H1 (cell line): ENCODE measurements around the gene CYP2C19.

Experiments used
- CEBPB ChIP-seq: IDR thresholded peaks from 2 replicates; pipeline ENCODE4 v1.6.1; 2012; ENCODE audit warnings: low read depth, low read length
- CHD2 ChIP-seq: IDR thresholded peaks from 2 replicates; pipeline ENCODE4 v1.6.1; 2012; ENCODE audit warnings: low read length, improper control_type of control experiment
- CTCF ChIP-seq, 3 experiments: IDR thresholded peaks; 1 replicate in 2 of 3; 2 replicates in 1 of 3; pipeline versions ENCODE4 v1.5.1 to v1.6.1; 2011; ENCODE audit warnings: low read length in 3 of 3, mild to moderate bottlenecking in 3 of 3, inconsistent platforms in 2 of 3, low read depth in 1 of 3, moderate library complexity in 1 of 3; ENCODE audit not compliant: insufficient read depth in 1 of 3; ENCODE audit errors: control extremely low read depth in 1 of 3
- MAFK ChIP-seq: IDR thresholded peaks from 2 replicates; pipeline ENCODE4 v1.6.1; 2012; ENCODE audit warnings: low read depth, mild to moderate bottlenecking, improper control_type of control experiment, low read length
- POLR2A ChIP-seq, 2 experiments: IDR thresholded peaks; 1 replicate in 1 of 2; 2 replicates in 1 of 2; pipeline ENCODE4 v1.6.1; 2011; ENCODE audit warnings: low read depth in 2 of 2, low read length in 2 of 2, mild to moderate bottlenecking in 2 of 2; ENCODE audit errors: control extremely low read depth in 1 of 2
- RAD21 ChIP-seq, 2 experiments: IDR thresholded peaks in 1 of 2; conservative IDR thresholded peaks in 1 of 2; 2 replicates each; pipeline ENCODE4 v1.6.1; 2011; ENCODE audit warnings: low read depth in 2 of 2, low read length in 2 of 2, improper control_type of control experiment in 1 of 2, inconsistent platforms in 1 of 2, mild to moderate bottlenecking in 1 of 2, moderate library complexity in 1 of 2
- TAF1 ChIP-seq: IDR thresholded peaks from 2 replicates; pipeline ENCODE4 v1.6.1; 2011; ENCODE audit warnings: mild to moderate bottlenecking, low read depth, low read length

GRCh38 chr10:94859086-94859485 lies 96.6 kb downstream of the CYP2C19 start:
- TF ChIP-seq CEBPB: no peak
- no peak for TF ChIP-seq CTCF (IDR thresholded peaks at IDR 0.05; ENCODE audit: control extremely low read depth in 1 of 3, insufficient read depth in 1 of 3, low read depth in 1 of 3, low read length in 3 of 3)
- TF ChIP-seq TAF1: no peak
- TF ChIP-seq CHD2: no peak
- TF ChIP-seq MAFK: no peak
- TF ChIP-seq POLR2A (IDR thresholded peaks at IDR 0.05; ENCODE audit: control extremely low read depth in 1 of 2, low read depth in 2 of 2, low read length in 2 of 2): no peak
- TF ChIP-seq RAD21 (IDR thresholded peaks at IDR 0.05 in 1 of 2, conservative IDR thresholded peaks at IDR 0.05 in 1 of 2; ENCODE audit: low read depth in 2 of 2, low read length in 2 of 2): no peak
